Measurements from ENCODE around the gene NEUROD1.

NEUROD1 gene

DNA sequence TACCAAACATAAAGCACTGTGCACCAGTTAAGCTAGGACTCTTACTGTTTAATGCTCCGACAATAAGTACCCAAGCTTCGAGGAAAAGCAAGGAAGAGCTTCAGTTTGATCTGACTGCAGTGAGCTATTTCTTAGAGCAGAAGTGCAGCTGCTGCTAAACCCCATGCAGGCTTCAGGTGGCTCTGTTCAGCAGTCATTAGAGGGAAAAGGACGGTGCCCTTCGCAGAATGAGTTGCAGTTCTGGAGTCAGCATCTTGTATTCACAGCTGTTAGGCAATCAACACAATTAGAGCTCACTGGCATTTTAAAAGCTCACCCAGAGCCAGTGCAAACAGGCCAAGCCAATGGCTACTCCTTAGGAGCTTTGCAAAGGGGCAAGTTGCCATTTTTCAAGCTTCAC lies 21.9 kb downstream of the NEUROD1 start:
- no peaks in the 10 kb centered on the region for H3K36me3 ChIP-seq (ENCODE audit: insufficient read depth, low read length)
- peaks cover 4% of the 10 kb centered on the region for H3K4me1 ChIP-seq (ENCODE audit: control insufficient read depth, insufficient read depth, low read length, unreplicated experiment)
- H3K27ac ChIP-seq (ENCODE audit: low read depth, low read length), result no peak overlapping the region
- no peaks in the 10 kb centered on the region for H3K79me2 ChIP-seq (ENCODE audit: control insufficient read depth, insufficient read depth, low read length, unreplicated experiment)
- no peak overlapping the region for H2AFZ ChIP-seq (ENCODE audit: low read length, unreplicated experiment)
- no peak overlapping the region for H3K4me3 ChIP-seq (ENCODE audit: low read depth, low read length)
- H3K27me3 ChIP-seq (ENCODE audit: insufficient read depth, low read length), result peaks cover 69% of the 10 kb centered on the region

DNA sequence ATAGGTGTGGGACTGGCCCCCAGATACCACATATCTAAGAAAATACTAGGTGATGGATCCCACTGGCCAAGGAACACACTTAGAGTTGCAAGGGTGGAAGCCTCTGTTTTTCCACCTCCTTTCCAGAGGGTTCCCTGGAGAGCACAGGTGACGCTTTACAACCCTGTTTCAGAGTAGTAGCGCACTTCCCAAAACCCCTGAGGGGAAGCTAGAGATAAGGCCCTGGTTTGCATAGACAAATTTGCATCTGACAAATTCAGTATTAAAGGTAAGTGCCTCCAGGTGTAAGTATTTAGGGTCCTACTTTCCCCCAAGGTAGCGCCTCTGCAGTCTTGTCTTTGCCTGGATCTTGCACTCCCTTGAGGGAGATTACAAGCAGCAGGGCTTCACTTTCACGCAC lies 22.9 kb downstream of the NEUROD1 start:
- Histone ChIP-seq H3K79me2 (ENCODE audit: control insufficient read depth, insufficient read depth, low read length, unreplicated experiment) (no peaks in the 10 kb centered on the region), H3K36me3 (ENCODE audit: insufficient read depth, low read length) (no peaks in the 10 kb centered on the region), H3K27me3 (ENCODE audit: insufficient read depth, low read length) (peaks cover 71% of the 10 kb centered on the region), H2AFZ (ENCODE audit: low read length, unreplicated experiment) (no peak overlapping the region), H3K4me3 (ENCODE audit: low read depth, low read length) (peak overlapping the region; percentile 81), H3K4me1 (ENCODE audit: control insufficient read depth, insufficient read depth, low read length, unreplicated experiment) (peaks cover 4% of the 10 kb centered on the region), H3K27ac (ENCODE audit: low read depth, low read length) (no peak overlapping the region)

DNA sequence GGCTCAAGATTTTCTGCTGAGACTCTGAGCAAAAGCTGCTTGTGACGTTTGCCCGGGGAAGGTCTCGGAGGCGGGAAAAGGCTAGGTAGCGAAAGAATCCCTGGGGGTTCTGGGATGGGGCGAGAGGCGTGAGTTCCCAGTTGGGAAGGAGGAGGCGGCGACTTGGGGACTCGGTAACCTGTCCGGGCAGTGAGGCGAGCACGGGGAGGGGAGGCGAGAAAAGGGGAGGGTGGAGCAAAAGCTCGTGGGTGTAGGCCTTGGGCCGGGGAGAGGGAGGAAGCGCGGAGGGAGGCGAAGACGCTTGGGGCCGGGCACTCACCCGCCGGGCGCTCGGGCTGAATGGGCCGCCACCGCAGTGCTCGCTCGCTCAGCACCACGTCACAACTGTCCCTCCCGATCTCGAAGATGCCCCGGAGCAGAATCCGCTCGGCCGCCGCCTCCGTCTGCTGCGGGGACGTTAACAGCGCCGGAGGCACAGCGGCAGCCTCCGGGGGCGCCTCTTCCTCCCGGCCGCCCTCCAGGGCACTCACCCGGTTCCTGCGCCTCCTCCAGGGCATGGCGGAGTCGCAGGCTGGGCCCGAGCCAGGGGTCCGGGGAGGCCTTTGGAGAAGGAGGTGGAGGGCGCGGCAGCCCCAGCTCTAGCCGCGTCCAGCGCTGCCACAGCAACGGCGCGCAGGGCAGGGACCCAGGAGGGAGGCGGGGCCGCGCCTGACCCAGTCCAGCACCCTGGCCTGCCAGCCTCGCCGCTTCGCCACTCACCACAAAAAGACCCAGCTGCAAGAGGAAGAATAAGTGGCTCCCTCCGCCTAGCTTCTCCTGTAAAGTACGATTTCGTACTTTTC lies 23.6 kb downstream of the NEUROD1 start, which contains the start of gene CERKL:
TSS of gene CERKL (minus strand) at position 656 of the 842 bp plus-strand sequence. CDS start at position 557, 99 bp downstream.
- Histone ChIP-seq H2AFZ (ENCODE audit: low read length, unreplicated experiment) (peak within 1 kb of the TSS; percentile 80), H3K79me2 (ENCODE audit: control insufficient read depth, insufficient read depth, low read length, unreplicated experiment) (no peaks in the 10 kb centered on the region), H3K4me3 (ENCODE audit: low read depth, low read length) (peak within 1 kb of the TSS; percentile 81), H3K4me1 (ENCODE audit: control insufficient read depth, insufficient read depth, low read length, unreplicated experiment) (peaks cover 4% of the 10 kb centered on the region), H3K27me3 (ENCODE audit: insufficient read depth, low read length) (peaks cover 67% of the 10 kb centered on the region), H3K36me3 (ENCODE audit: insufficient read depth, low read length) (no peaks in the 10 kb centered on the region), H3K27ac (ENCODE audit: low read depth, low read length) (no peak within 1 kb of the TSS)

DNA sequence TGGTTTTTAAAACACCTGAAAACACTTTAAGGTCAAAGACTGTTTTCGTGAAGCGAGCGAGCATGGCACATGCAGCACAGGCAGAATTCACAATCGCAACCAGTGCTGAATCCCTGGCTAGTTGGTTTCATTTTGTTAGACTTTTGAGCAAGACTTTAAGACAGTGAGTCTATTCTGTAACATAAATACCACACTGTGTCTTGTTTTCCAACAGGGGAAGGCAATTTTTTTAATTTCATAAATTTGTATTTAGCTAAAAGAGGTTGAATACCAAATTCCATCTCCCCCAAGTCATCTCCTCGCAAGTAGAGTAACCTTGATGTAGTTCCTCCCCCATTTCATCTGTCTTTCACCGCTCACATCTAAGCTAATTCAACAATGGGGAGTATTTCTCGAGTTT lies 24.8 kb downstream of the NEUROD1 start:
- H2AFZ ChIP-seq (ENCODE audit: low read length, unreplicated experiment), result no peak overlapping the region
- H3K79me2 ChIP-seq (ENCODE audit: control insufficient read depth, insufficient read depth, low read length, unreplicated experiment), result no peaks in the 10 kb centered on the region
- peak overlapping the region; percentile 81 for H3K4me3 ChIP-seq (ENCODE audit: low read depth, low read length)
- peaks cover 74% of the 10 kb centered on the region for H3K27me3 ChIP-seq (ENCODE audit: insufficient read depth, low read length)
- peaks cover 4% of the 10 kb centered on the region for H3K4me1 ChIP-seq (ENCODE audit: control insufficient read depth, insufficient read depth, low read length, unreplicated experiment)
- no peaks in the 10 kb centered on the region for H3K36me3 ChIP-seq (ENCODE audit: insufficient read depth, low read length)
- no peak overlapping the region for H3K27ac ChIP-seq (ENCODE audit: low read depth, low read length)

DNA sequence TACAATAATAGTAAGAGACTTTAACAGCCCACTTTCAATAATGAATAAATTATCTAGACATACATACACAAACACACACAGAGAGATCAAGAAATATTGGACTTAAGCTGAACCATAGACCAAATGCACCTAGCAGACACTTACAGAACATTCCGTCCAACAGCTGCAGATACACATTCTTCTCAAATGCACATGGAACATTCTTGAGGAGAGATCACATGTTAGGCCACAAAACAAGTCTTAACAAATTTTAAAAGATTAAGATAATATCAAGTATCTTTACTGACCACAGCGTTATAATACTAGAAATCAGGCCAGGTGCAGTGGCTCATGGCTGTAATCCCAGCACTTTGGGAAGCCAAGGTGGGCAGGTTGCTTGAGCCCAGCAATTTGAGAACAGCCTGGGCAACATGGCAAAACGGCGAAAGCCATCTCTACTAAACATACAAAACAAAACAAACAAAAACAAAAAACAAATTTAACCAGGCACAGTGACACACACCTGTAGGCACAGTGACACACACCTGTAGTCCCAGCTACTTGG lies 30.8 kb downstream of the NEUROD1 start:
- H3K79me2 ChIP-seq (ENCODE audit: control insufficient read depth, insufficient read depth, low read length, unreplicated experiment), result no peaks in the 10 kb centered on the region
- H3K27me3 ChIP-seq (ENCODE audit: insufficient read depth, low read length), result peaks cover 64% of the 10 kb centered on the region
- H3K4me1 ChIP-seq (ENCODE audit: control insufficient read depth, insufficient read depth, low read length, unreplicated experiment), result no peaks in the 10 kb centered on the region
- no peak overlapping the region for H3K27ac ChIP-seq (ENCODE audit: low read depth, low read length)
- H2AFZ ChIP-seq (ENCODE audit: low read length, unreplicated experiment), result no peak overlapping the region
- no peak overlapping the region for H3K4me3 ChIP-seq (ENCODE audit: low read depth, low read length)
- no peaks in the 10 kb centered on the region for H3K36me3 ChIP-seq (ENCODE audit: insufficient read depth, low read length)

DNA sequence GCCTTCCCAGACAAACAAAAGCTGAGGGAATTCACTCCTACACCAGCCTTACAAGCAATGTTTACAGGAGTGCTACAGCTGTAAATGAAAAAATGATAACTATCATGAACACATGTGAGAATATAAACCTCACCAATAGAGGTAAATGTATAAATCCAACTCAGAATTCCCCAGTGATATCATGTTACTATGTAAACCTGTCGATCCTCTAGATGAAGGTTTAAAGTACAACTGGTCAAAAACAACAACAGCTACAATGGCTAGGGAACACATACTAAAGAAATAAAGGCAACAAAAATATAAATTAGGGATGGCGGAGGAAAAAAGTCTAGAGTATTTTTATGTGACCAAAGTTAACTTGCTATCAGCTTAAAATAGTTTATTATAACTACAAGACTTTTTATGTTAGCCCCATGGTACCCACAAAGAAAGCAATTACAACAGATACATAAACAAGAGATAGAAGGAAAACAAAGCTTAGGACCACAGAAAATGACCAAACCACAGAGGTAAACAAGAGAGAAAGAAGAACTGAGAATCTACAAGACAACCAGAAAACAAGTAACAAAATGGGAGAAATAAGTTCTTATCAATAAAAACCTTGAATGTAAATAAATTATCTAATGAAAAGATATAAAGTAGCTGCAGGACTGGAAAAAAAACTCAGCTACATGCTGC lies 31.7 kb downstream of the NEUROD1 start:
- Histone ChIP-seq H3K36me3 (ENCODE audit: insufficient read depth, low read length) (no peaks in the 10 kb centered on the region), H3K79me2 (ENCODE audit: control insufficient read depth, insufficient read depth, low read length, unreplicated experiment) (no peaks in the 10 kb centered on the region), H3K4me3 (ENCODE audit: low read depth, low read length) (no peak overlapping the region), H3K4me1 (ENCODE audit: control insufficient read depth, insufficient read depth, low read length, unreplicated experiment) (no peaks in the 10 kb centered on the region), H2AFZ (ENCODE audit: low read length, unreplicated experiment) (no peak overlapping the region), H3K27me3 (ENCODE audit: insufficient read depth, low read length) (peaks cover 72% of the 10 kb centered on the region), H3K27ac (ENCODE audit: low read depth, low read length) (no peak overlapping the region)

DNA sequence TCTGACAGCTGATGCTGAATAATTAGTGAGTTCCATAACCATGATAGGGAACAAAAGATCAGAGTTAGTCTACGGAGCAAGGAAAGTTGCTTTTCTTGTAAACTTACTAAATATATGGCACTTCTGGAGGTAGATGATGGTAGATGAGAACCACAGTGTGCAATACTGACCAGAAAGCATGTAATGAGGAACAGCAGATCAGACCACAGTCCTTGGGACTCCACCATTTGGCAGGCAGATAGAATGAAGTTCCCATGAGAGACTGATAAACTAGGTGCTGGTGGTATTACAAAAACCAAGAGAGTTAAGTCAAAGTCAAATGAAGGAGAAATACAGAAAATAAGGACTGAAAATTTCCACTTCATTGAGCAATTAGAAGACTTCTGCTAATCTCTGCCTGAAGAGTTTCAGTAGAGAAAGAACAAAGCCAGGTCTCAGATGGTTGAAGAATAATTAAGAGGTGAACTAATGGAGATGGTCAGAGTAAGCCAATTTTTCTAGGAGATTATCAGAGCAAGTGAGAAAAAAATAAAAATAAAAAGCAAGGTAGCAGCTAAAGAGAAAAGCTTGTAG lies 33.8 kb downstream of the NEUROD1 start:
- H3K79me2 ChIP-seq (ENCODE audit: control insufficient read depth, insufficient read depth, low read length, unreplicated experiment), result no peaks in the 10 kb centered on the region
- no peaks in the 10 kb centered on the region for H3K4me1 ChIP-seq (ENCODE audit: control insufficient read depth, insufficient read depth, low read length, unreplicated experiment)
- no peak overlapping the region for H3K4me3 ChIP-seq (ENCODE audit: low read depth, low read length)
- H3K36me3 ChIP-seq (ENCODE audit: insufficient read depth, low read length), result no peaks in the 10 kb centered on the region
- no peak overlapping the region for H2AFZ ChIP-seq (ENCODE audit: low read length, unreplicated experiment)
- H3K27me3 ChIP-seq (ENCODE audit: insufficient read depth, low read length), result peaks cover 76% of the 10 kb centered on the region
- no peak overlapping the region for H3K27ac ChIP-seq (ENCODE audit: low read depth, low read length)

DNA sequence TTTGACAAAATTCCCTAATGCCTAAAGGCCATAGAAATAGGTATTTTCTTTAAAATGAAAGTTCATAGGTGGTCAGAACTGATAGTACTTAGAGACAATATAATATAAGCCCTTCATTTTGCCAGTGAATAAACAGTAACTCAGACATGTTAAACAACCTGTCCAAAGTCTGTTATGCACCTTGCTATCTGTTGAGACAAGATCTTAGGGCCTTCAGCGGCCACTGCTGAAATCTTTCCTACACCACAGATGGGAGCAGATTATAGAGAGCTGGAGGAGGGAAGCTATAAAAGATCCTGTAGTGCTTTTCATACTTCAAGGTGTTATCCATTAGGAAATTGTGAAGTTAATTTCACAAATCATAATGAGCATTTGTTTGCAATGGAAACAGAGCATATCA lies 37.2 kb downstream of the NEUROD1 start:
- Histone ChIP-seq H3K4me1 (ENCODE audit: control insufficient read depth, insufficient read depth, low read length, unreplicated experiment) (no peaks in the 10 kb centered on the region), H2AFZ (ENCODE audit: low read length, unreplicated experiment) (no peak overlapping the region), H3K27ac (ENCODE audit: low read depth, low read length) (no peak overlapping the region), H3K4me3 (ENCODE audit: low read depth, low read length) (no peak overlapping the region), H3K27me3 (ENCODE audit: insufficient read depth, low read length) (peaks cover 83% of the 10 kb centered on the region), H3K36me3 (ENCODE audit: insufficient read depth, low read length) (no peaks in the 10 kb centered on the region), H3K79me2 (ENCODE audit: control insufficient read depth, insufficient read depth, low read length, unreplicated experiment) (no peaks in the 10 kb centered on the region)

DNA sequence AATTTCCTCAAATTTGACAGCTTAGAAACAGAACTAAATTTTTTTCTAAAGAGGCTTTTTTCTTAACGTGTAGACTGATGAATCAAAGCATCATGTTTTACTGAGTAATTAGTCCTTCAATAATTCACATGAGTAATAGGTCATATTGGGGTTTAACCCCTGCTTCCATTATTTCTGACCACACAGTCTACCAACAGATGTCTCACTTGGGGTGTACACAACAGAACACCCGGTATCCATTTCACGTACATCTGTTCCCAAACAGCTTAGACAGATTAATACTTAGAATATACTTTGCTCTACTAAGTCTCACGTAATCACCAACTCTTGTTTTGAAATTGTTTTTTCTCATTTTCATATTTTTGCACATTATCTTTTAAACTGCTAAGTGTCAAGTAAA lies 38.2 kb downstream of the NEUROD1 start:
- Histone ChIP-seq H3K79me2 (ENCODE audit: control insufficient read depth, insufficient read depth, low read length, unreplicated experiment) (no peaks in the 10 kb centered on the region), H3K4me1 (ENCODE audit: control insufficient read depth, insufficient read depth, low read length, unreplicated experiment) (no peaks in the 10 kb centered on the region), H3K4me3 (ENCODE audit: low read depth, low read length) (no peak overlapping the region), H3K27me3 (ENCODE audit: insufficient read depth, low read length) (peaks cover 78% of the 10 kb centered on the region), H3K36me3 (ENCODE audit: insufficient read depth, low read length) (no peaks in the 10 kb centered on the region), H3K27ac (ENCODE audit: low read depth, low read length) (no peak overlapping the region), H2AFZ (ENCODE audit: low read length, unreplicated experiment) (no peak overlapping the region)

DNA sequence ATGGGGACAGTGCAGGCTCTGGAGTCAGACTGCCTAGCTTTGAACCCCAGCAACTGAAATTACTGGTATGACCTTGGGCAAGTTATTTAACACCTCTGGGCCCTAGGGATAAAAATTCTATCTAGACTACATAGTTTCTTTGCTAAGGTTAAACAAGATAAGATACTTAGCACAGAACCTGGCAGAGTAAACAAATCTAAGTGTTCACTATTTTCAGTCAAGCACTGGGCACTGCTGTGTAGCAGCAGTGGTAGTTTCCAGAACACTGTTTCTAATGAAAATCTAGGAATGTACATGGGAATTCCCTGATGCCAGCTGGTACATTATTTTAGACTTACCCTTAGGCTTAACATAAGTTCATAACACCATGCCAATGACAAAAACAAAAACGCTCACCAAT lies 40.6 kb downstream of the NEUROD1 start:
- Histone ChIP-seq H3K27me3 (ENCODE audit: insufficient read depth, low read length) (peaks cover 71% of the 10 kb centered on the region), H3K36me3 (ENCODE audit: insufficient read depth, low read length) (no peaks in the 10 kb centered on the region), H2AFZ (ENCODE audit: low read length, unreplicated experiment) (no peak overlapping the region), H3K4me1 (ENCODE audit: control insufficient read depth, insufficient read depth, low read length, unreplicated experiment) (no peaks in the 10 kb centered on the region), H3K27ac (ENCODE audit: low read depth, low read length) (no peak overlapping the region), H3K79me2 (ENCODE audit: control insufficient read depth, insufficient read depth, low read length, unreplicated experiment) (no peaks in the 10 kb centered on the region), H3K4me3 (ENCODE audit: low read depth, low read length) (no peak overlapping the region)
